K562 (cell line): Measurements from ENCODE around the gene MAP2K3. TPM values are rescaled to one million over a fixed set of nuclear protein-coding genes. Genes with fewer than 3 reads are reported as not detected.

Experiments used
- ATAC-seq: fragments of 200-7000 bp; cut with Tn5 transposase; 3 replicates; pipeline ENCODE4 v1.9.1; 2020; ENCODE audit warnings: moderate library complexity
- BruUV-seq: library from RNA; stranded (reverse); fragments of 400-500 nt; replicated peaks from 2 replicates; lab custom pipeline; 2021; lab: Mats Ljungman, UMichigan
- CTCF ChIA-PET: fragments of 300-600 bp; formaldehyde crosslinking; extraction: SDS; loops from one replicate; lab custom pipeline; 2021; ENCODE audit warnings: low intra/inter-chr PET ratio; lab: Yijun Ruan, JAX
- POLR2A ChIA-PET: fragments of 300-600, 350-650 bp; sonication (Branson Sonifier 250); formaldehyde crosslinking; extraction: SDS; loops from one replicate; lab custom pipeline; 2021; ENCODE audit warnings: antibody characterized with exemption, inconsistent platforms; lab: Yijun Ruan, JAX
- DNase-seq, 4 experiments: peaks; one replicate each; pipeline versions ENCODE4 v3.0.0 to v3.0.0-alpha.2; 2011 to 2018; ENCODE audit warnings: low spot score in 3 of 4, mixed read lengths in 3 of 4; ENCODE audit errors: extremely low read depth in 1 of 4
- FAIRE-seq: peaks from 2 replicates; lab custom pipeline; 2011; peaks lifted over from hg19 to GRCh38; lab: Jason Lieb, UNC
- H2AFZ ChIP-seq: 2 replicates; pipeline ENCODE4 v1.6.0; 2011; ENCODE audit warnings: low read depth, low read length, control low read depth, inconsistent platforms
- H3K27ac ChIP-seq: fragments of 200-600 bp; 3 replicates; pipeline ENCODE4 v1.8.0; 2011; ENCODE audit warnings: low read depth, mild to moderate bottlenecking, control low read depth, inconsistent platforms, low read length, moderate library complexity, mixed read lengths; ENCODE audit errors: extremely low read depth
- H3K27me3 ChIP-seq, 2 experiments: fragments of 300-600 bp in 1 of 2; 2 replicates in 1 of 2; 3 replicates in 1 of 2; pipeline versions ENCODE4 v1.6.0 to v1.8.0; 2011; ENCODE audit warnings: inconsistent platforms in 2 of 2, low read length in 2 of 2, mild to moderate bottlenecking in 1 of 2, mixed read lengths in 1 of 2, moderate library complexity in 1 of 2; ENCODE audit not compliant: control insufficient read depth in 2 of 2, insufficient read depth in 2 of 2
- H3K36me3 ChIP-seq: fragments of 300-600 bp; 3 replicates; pipeline ENCODE4 v1.8.0; 2011; ENCODE audit warnings: mild to moderate bottlenecking, low read length, inconsistent platforms; ENCODE audit not compliant: control insufficient read depth, insufficient read depth
- H3K4me1 ChIP-seq, 2 experiments: fragments of 200-600 bp in 1 of 2; replicated peaks in 1 of 2; 2 replicates in 1 of 2; 3 replicates in 1 of 2; pipeline versions ENCODE4 v1.5.1 to v1.8.0; 2011; ENCODE audit warnings: inconsistent platforms in 2 of 2, low read length in 2 of 2, mild to moderate bottlenecking in 1 of 2, mixed read lengths in 1 of 2, moderate library complexity in 1 of 2; ENCODE audit not compliant: control insufficient read depth in 2 of 2, insufficient read depth in 2 of 2
- H3K4me2 ChIP-seq: 2 replicates; pipeline ENCODE4 v1.6.1; 2011; ENCODE audit warnings: low read length, control low read depth, inconsistent platforms, mixed read lengths; ENCODE audit not compliant: insufficient read depth
- H3K4me3 ChIP-seq: fragments of 200-600 bp; sonication (generic), shearing (Covaris generic); 2 replicates; pipeline ENCODE4 v1.5.1; 2016; ENCODE audit warnings: control low read depth, inconsistent platforms
- H3K79me2 ChIP-seq: fragments of 200-600 bp; 3 replicates; pipeline ENCODE4 v1.8.0; 2011; ENCODE audit warnings: low read length, inconsistent platforms; ENCODE audit not compliant: control insufficient read depth, insufficient read depth
- H3K9ac ChIP-seq, 2 experiments: 2 replicates each; pipeline versions ENCODE4 v1.6.0 to v1.6.1; 2011; ENCODE audit warnings: low read depth in 2 of 2, low read length in 2 of 2, control low read depth in 1 of 2, inconsistent platforms in 1 of 2, mild to moderate bottlenecking in 1 of 2, mixed read lengths in 1 of 2; ENCODE audit not compliant: insufficient read depth in 1 of 2
- H3K9me1 ChIP-seq: one replicate; pipeline ENCODE4 v1.6.0; 2011; ENCODE audit warnings: inconsistent platforms, mild to moderate bottlenecking, low read length, moderate library complexity; ENCODE audit not compliant: control insufficient read depth, insufficient read depth
- H3K9me3 ChIP-seq: replicated peaks from 2 replicates; pipeline ENCODE4 v1.5.1; 2011; ENCODE audit warnings: low read depth, low read length, inconsistent platforms; ENCODE audit not compliant: control insufficient read depth, insufficient read depth
- H4K20me1 ChIP-seq: replicated peaks from 2 replicates; pipeline ENCODE4 v1.6.1; 2011; ENCODE audit warnings: low read length, inconsistent platforms, mixed read lengths; ENCODE audit not compliant: control insufficient read depth, insufficient read depth
- HNRNPK ChIP-seq: fragments of 200-400 bp; formaldehyde crosslinking; IDR thresholded peaks from one replicate; pipeline ENCODE4 v1.6.1; 2018; ENCODE audit warnings: mild to moderate bottlenecking, low read depth, low read length; ENCODE audit not compliant: poor library complexity, severe bottlenecking
- MITF ChIP-seq: IDR thresholded peaks from 2 replicates; pipeline ENCODE4 v1.6.1; 2014; ENCODE audit warnings: antibody characterized with exemption
- SMAD3 ChIP-seq: fragments of 450-650 bp; formaldehyde crosslinking; conservative IDR thresholded peaks from 2 replicates; pipeline ENCODE4 v1.4.0; 2020; ENCODE audit warnings: mild to moderate bottlenecking
- THAP12 ChIP-seq: fragments of 250-450 bp; sonication (Bioruptor Pico); IDR thresholded peaks from 2 replicates; pipeline ENCODE4 v1.9.0; 2021; ENCODE audit warnings: mild to moderate bottlenecking, inconsistent platforms
- WGBS: fragments of 100-300 bp; shearing (Covaris generic); methylation state at CpG from one replicate; pipeline ENCODE4 v1.1.6; 2016; ENCODE audit warnings: low coverage, mixed read lengths; ENCODE audit not compliant: insufficient coverage; ENCODE audit errors: missing lambda C conversion rate; 5-methylcytosine and 5-hydroxymethylcytosine counted together
- in situ Hi-C: fragments of 300-500 bp; cut with MboI; formaldehyde crosslinking; loops from 4 replicates; pipeline ENCODE4 v1.15.0; 2018; ENCODE audit warnings: inconsistent platforms, mixed read lengths
- intact Hi-C: fragments of 100-400 bp; cut with micrococcal nuclease; formaldehyde crosslinking; loops from 2 replicates; pipeline ENCODE4 v1.14.2; 2022
- polyA plus RNA-seq, 8 experiments: library from polyadenylated mRNA; depleted of rRNA in 4 of 8; stranded (reverse) in 5 of 8; unstranded in 3 of 8; fragments of >200 nt; fragmentation: Nextera tagmentation in 2 of 8; fragmentation: Illumina TruSeq in 1 of 8; extraction: Ambion mirVana in 2 of 8; extraction: Trizol in 1 of 8; gene quantifications; 2 replicates each; pipeline versions ENCODE4 v1.2.1 to v1.2.3, GENCODE V29; 2011 to 2014; ENCODE audit warnings: inconsistent platforms in 1 of 8, missing spikeins in 1 of 8
- total RNA-seq, 7 experiments: library from RNA; depleted of rRNA in 6 of 7; stranded (reverse); fragments of >200 nt in 6 of 7; fragmentation: Illumina TruSeq in 2 of 7; extraction: Trizol in 2 of 7; gene quantifications; 2 replicates each; pipeline versions ENCODE4 v1.2.1 to v1.2.3, GENCODE V29; 2011 to 2021; ENCODE audit warnings: low replicate concordance in 1 of 7
- TF ChIP-seq, protein P1 (sequence below): fragments of 450-650 bp; IDR thresholded peaks from 2 replicates; pipeline ENCODE4 v1.6.1; 2016; ENCODE audit warnings: mild to moderate bottlenecking

MAP2K3 gene
- total and polyA plus RNA-seq, 9 of the 15 experiments (the other 6 are each of a cell fraction or from before 2014, with no cell fraction given), result 0.18 to 14.8 (median 3.5) TPM

GRCh38 chr17:21330436-21331160 is 46.1 kb downstream of the MAP2K3 start:
- DNase-seq, result no peak
- Histone ChIP-seq H3K9ac (no peak overlapping the region), H3K9me1 (no peaks in the 10 kb centered on the region), H3K4me2 (no peak overlapping the region), H3K4me3 (no peak overlapping the region), H3K9me3 (no peaks in the 10 kb centered on the region), H3K27ac (no peak overlapping the region), H3K4me1 (no peaks in the 10 kb centered on the region), H2AFZ (no peak overlapping the region), H4K20me1 (no peaks in the 10 kb centered on the region), H3K79me2 (no peaks in the 10 kb centered on the region), H3K36me3 (no peaks in the 10 kb centered on the region), H3K27me3 (peaks cover 0 to 5% of the 10 kb centered on the region in 2 experiments; a peak in 2 of 5 replicates)
- WGBS, result 4% methylated on average over 7 of the region's 9 CpGs
- ChIA-PET CTCF (no interaction called here), POLR2A (no interaction called here)
- no peak for TF ChIP-seq THAP12 (CRISPR knock-in tag)
- TF ChIP-seq SMAD3, result no peak
- TF ChIP-seq MITF, result no peak
- TF ChIP-seq HNRNPK, result no peak
- TF ChIP-seq, protein P1, sequence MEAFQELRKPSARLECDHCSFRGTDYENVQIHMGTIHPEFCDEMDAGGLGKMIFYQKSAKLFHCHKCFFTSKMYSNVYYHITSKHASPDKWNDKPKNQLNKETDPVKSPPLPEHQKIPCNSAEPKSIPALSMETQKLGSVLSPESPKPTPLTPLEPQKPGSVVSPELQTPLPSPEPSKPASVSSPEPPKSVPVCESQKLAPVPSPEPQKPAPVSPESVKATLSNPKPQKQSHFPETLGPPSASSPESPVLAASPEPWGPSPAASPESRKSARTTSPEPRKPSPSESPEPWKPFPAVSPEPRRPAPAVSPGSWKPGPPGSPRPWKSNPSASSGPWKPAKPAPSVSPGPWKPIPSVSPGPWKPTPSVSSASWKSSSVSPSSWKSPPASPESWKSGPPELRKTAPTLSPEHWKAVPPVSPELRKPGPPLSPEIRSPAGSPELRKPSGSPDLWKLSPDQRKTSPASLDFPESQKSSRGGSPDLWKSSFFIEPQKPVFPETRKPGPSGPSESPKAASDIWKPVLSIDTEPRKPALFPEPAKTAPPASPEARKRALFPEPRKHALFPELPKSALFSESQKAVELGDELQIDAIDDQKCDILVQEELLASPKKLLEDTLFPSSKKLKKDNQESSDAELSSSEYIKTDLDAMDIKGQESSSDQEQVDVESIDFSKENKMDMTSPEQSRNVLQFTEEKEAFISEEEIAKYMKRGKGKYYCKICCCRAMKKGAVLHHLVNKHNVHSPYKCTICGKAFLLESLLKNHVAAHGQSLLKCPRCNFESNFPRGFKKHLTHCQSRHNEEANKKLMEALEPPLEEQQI, result no peak
- no peak for ATAC-seq
- no peak for FAIRE-seq
- in situ Hi-C loops (no loop called here), intact Hi-C loops (no loop called here)
- BruUV-seq, result no TSS peak
